NCI-H82 treated with DMSO at 0.1 percent for 48 hours (cell line): ENCODE data around the gene PRKN.
"Not testable (repeated sequence)": the region's sequence is repeated elsewhere in the genome, so short reads cannot be mapped to it uniquely, and the experiment has no call there.

Source experiments
- DNase-seq: peaks from one replicate; lab custom pipeline; 2025; ENCODE audit not compliant: unreplicated experiment; lab: John Stamatoyannopoulos, UW

PRKN gene

DNA sequence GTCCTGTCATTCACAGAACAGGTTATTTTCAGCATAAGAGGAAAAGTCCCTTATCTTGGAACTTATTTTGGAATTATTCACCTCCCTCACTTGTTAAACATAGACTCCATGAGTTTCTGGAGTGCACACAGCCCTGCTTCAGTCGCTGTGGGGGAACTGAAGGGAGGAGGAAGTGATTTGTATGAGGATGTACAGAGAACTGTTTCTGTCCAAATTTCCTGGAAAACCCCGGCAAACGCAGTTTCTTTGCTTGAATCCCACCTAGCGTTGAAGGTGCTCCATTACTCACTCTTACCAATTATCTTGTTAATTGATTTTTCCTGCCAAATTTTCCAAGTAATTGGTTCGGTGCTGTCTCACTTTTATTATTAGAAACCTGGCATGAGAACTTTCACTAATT lies 1375.7 kb downstream of the PRKN start:
- DNase-seq = no peak

DNA sequence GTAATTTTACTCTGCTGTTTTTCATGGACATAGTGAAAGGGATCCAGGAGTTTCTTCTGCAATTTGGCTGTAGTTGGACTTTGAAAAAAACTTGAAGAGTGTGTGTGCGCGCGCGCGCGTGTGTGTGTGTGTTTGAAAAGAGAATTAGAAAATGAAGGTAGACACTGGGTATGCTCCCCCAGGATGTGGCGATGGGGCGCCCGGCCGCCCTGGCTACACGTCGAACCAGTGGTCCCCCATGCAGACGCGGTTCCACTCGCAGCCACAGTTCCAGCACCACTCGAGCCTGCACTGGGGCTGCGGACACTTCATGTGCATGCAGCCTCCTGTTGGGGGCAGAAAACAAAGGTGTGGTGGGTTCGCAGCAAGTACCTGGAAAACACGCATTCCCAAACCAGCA lies 1377.7 kb downstream of the PRKN start:
- no peak for DNase-seq

DNA sequence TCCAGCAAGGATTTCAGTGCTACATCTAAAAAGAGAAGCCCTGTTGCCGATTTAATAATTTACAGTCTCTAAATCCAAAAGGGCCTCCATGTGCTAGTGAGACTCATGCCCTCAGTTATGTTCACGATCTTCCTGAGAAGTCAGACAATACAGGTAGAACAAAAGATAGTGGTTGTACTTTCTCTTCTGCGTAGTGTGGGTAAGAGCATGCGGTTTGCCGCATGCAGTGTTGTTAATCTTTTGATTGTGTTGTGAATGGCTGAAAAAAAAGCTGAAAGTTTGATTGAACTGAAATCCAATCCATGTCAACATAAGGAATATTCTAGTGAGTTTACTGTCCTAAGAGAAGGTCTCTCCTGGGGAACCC lies 1379.0 kb downstream of the PRKN start:
- no peak for DNase-seq

DNA sequence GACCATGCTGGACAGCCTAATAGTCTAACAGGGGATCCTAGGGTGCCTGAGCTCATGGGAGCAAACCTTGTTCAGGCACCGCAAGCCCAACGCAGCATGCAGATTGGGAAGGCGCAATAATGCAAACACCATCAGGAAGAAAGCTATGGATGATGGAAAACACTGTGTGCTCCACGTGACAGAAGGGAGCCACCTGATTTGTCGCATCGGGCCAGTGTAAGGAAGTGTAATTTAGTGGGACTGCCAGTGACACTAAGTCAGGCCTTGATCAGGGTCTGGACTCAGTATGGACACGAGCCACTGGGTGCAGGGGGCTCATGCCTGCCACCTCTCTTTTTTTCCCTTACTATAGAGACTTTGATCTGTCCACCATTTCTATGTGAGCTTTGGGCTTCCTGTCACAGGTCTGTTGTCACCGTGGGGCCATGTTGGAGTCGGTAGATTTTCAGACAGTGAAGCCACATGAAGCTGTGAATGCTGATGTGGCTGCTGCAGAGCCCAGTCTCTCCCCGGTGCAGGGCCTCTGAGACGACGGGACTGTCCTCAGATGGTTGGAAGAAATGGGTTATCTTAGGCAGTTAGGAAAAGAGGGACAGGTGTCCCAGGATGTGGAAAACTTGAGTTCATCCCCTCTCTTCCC lies 1379.5 kb downstream of the PRKN start:
- no peak for DNase-seq

DNA sequence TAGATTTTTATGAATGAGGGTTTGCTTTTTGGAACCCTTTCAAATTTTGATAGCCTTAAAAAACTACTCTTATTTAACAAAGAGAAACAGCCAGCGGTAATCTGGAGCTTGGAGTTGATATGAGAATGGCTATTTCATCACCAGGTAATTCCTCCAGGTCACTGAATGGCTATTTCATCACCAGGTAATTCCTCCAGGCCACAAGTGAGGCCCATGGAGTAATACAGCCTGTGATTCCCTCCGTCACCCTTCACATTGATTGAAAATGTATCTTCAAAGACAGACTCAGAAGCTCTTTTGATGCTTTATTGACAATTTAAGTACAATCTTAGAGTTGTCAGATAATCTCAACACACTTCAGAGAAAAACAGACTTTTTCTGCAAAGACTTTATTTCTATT lies 1380.4 kb downstream of the PRKN start:
- no peak for DNase-seq

DNA sequence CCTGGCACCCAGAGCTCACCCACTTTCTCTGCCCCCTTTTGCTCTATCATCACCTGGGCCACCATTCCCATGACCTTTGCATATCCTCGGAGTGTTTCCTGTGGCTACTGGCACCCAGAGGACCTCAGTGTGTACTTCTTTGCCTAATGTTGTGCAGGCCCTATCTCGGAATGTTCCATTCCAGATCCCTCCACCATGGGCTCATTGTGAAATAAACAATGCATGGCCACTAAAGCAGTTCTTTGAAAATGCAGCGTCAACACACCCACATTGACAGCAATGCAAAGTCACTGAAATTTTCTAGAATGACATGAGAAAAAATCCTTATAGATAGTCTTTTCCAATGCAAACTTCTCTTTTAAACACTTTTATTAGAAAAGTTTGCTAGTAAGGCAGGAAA lies 1380.8 kb downstream of the PRKN start:
- DNase-seq = no peak

DNA sequence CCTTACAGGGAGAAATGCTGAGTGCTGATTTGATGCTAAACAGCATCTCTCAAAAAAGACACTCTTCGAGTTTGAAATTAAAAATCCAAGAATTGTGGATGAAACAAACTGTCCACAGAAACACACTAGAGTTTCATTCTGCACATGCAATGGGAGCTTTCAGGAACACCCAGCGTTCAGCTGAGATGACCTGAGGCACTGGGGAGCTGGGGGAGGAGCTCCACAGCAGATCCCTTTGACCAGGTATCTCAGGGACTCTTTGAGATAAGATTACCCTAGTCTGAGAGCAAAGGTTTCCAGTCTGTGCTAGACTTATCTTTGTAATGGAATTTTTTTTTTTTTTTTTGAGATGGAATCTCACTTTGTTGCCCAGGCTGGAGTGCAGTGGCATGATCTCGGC lies 1382.9 kb downstream of the PRKN start:
- no peak for DNase-seq

DNA sequence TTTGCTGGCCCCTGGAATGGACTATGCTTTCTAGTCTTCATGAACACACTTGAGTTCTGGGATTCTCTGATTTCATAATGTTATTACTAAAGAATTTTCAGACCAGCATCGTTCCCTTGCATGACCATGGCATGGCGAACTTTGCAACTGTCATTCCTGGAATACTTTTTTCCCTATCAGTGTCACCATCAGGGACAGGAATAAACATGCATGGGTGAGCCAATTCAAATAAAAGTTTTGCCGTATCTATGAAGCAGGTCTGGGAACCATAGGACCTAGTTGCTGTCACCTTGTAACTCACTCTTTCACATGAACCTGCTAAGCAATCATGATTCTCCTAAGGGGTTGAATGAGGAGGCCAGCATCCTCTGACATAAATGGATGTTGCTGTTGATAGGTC lies 1385.5 kb downstream of the PRKN start:
- DNase-seq = no peak

DNA sequence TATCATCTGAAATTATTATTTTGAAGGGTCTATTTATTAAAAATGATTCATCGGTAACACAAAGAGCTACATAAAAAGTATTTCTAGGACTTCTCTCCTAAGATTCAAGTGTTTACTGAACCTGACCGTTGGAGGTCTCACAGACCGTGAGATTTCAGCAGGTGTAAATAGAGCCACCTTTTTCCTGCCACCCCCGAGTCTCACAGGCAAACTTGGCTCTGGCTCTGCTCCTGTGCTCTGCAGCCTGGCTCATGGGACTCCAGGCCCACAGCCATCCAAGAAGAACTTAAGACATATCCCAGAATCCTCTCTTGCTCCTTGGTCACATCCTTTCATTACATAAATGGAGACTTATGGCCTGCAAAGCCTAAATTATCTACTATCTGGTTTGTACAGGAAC lies 1385.9 kb downstream of the PRKN start:
- DNase-seq = no peak

DNA sequence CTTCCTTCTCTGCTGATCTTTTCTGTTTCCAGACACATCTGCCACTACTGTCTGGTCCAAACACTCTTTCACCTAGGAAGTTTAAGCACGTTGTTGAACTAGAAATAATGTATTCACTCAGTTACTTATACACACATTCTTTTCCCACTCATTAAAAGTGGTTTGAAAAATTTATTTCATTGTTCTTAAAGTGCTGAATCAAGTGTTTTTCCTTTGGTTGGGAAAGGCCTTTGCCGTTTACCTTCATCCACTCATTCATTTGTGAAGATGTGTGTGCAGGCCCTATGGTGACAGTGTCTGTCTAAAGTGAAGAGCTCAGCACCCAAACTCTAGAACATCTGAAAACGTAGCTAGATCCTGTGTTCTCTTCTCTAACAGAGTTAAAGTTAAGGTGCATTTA lies 1389.6 kb downstream of the PRKN start:
- no peak for DNase-seq

DNA sequence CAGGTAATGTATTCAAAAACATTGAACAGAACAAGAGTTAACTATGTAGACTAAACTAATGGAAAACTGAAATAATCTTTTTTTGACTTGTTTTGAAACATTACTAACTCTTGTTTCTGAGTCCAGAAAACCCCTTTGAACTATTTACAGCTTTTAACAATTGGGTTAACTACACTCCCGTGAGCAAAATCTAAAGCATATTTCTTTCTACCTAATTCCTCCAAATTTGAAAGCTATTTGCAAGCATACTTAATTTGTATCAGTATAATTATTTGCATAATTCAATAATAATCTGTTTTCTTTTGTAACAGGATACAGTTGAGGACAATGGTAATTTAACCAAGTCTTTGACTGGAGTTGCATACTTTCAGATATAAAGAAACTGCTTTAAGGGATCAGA lies 1391.1 kb downstream of the PRKN start:
- DNase-seq = no peak

DNA sequence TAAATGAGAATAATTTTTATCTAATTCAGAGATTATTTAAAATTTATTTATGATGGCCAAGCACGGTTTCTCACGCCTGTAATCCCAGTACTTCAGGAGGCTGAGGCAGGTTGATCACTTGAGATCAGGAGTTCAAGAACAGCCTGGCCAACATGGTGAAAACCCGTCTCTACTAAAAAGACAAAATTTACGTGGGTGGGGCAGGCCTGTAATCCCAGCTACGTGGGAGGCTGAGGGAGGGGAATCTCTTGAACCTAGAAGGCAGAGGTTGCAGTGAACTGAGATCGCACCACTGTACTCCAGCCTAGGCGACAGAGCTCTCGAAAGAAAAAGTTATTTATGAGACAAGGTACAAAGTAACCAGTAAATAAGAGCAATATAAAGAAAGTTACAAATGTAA lies 1394.2 kb downstream of the PRKN start:
- no peak for DNase-seq

DNA sequence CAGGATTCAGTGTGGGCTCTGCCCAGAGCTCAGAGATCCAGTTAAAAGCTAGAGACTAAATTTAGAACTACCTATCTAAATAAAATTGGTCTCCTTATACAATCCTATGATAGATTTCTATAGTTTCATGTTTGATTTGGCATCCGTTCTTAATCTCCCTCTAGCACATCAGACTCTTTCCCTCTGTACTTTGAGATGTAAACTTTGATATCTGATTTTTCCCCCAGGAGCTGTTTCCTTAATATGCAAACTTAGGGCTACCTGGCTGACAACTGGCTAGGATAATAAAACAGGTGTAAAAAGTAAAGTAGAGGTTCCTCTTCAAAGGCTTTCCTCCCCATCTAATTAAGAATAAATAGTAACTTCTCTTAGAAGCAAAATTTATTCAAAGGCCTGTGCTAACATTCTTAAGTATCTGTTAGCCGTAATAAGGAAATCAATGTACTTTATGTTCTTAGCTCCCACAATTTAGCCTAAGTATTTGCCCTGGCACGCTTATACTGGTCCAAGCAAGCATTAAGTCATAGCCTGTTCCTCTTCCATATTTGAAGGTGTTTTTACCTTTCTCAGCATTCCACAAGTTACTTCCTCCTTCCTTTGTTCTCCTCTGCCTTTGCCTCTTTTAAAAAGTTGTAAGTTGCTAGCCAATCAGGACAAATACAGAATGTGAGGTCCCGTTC lies 1396.0 kb downstream of the PRKN start:
- DNase-seq = not testable (repeated sequence)

DNA sequence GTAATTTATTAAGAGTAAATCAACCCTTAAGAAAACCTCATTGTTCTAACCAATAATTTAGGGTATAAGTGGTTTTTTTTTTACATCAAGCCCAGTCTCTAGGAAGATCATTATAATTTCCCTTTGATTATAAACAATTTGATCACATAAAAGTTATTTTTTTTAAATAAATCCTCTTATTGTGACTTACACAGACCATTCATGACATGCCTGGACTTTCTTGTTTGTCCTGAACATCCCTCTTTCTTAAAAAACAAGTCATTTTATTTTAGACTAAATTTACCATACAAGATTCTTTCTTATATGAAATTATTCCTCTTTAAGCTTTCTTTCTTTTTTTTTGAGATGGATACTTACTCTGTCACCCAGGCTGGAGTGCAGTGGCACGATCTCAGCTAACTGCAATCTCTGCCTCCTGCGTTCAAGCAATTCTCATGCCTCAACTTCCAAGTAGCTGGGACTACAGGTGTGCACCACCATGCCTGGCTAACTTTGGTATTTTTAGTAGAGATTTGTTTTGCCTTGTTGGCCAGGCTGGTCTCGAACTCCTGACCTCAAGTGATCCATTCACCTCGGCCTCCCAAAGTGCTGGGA lies 1400.1 kb downstream of the PRKN start:
- no peak for DNase-seq

DNA sequence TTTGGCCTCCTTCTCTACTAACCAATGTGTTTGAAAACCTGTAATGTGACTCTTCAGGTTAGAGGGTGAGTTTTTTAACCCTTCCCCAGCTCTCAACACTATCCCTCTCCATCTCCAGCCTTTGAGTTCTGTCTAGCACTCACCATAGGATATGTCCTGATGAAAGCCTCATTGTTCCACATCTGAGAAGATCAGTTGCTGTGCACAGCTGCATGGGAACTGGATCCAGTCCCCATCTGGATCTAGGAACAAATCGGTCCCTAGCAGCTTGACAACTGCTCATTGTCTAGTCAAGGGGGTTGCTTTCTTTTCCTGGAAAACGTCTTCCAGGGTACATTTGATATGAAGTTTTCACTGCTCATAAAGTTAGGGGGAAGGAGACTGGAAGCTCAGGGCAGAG lies 1408.3 kb downstream of the PRKN start:
- DNase-seq = no peak

DNA sequence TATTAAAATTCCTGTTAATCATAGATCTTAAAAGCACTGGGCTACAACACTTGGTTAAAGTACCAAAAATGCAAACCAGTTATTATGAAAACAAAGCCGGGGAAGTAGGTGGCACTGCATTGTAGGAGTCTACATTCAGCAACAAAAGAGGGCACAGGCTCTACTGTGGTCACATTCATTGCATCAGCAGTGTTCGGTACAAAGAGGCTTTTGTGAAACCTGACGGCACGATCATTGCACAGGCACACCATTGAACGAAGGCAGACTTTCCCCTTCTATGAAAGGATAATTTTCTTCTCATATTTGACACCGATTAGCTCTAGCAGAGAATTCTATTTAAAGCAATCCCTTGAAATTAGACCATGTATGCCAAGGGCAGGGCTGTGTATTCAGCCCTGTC lies 1409.1 kb downstream of the PRKN start:
- no peak for DNase-seq

DNA sequence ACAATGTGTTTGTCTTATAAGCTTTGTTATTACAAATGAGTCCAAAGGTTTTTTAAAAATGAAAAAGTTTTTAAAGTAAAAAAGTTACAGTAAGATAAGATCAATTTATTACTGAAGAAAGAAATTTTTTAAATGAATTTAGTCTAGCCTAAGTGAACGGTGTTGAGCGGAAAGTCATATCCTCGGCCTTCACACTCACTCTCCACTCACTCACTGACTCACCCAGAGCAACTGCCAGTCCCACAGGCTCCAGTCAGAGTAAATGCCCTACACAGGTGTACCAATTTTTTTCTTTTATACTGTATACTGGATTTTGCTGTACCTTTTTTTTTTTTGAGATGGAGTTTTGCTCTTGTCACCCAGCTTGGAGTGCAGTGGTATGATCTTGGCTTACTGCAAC lies 1411.0 kb downstream of the PRKN start:
- no peak for DNase-seq

DNA sequence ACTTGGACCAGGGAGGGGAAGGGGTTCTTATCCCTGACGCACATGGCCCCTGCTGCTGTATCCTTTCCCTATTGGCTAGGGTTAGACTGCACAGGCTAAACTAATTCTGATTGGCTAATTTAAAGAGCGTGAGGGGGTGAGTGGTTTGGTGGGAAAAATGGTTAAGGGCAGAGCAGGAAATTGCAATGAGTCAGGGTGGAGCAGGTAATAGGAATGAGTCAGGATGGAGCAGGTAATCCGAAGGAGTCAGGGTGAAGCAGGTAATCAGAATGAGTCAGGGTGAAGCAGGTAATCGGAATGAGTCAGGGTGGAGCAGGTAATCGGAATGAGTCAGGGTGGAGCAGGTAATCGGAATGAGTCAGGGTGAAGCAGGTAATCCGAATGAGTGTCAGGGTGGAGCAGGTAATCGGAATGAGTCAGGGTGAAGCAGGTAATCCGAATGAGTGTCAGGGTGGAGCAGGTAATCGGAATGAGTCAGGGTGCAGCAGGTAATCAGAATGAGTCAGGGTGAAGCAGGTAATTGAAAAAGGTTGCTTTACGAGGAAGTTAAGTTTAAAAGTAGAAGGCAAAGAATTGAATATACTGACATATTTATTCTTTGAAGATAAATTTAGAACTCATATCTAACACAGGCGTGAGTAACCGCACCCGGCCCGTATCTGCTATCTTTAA lies 1412.2 kb downstream of the PRKN start:
- not testable (repeated sequence) for DNase-seq

DNA sequence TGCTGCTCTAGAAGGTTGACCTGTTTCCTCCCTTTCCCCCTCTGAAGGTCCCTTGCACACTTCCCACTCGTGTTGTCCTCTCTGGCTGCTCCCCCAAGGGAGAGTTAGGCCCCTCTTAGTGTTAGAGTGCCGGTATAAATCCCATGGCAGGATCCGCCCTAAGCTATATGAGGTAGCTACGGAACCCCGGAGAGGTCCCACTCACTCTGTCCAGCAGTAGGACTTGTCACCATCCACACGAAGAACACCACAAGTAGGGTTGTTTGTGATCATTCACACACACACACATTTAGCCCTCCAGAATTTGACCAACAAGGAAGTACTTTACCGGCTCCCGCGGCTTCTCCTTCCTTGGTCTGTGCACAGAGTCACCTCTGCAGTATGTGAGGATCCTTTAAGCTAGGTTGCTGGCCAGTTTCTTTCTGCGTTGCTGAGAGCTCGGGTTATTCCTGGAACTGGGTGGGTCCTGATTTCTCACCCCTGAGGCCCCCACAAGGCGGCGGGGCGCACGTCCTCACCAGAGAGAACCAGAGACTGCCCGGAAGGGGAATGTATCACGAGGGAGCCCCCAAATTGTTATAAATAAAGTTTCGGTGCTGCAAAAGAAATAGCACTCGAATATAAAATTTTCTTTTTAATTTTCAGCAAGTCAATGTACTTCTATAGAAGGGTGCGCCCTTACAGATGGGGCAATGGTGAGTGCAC lies 1412.9 kb downstream of the PRKN start:
- DNase-seq = not testable (repeated sequence)

DNA sequence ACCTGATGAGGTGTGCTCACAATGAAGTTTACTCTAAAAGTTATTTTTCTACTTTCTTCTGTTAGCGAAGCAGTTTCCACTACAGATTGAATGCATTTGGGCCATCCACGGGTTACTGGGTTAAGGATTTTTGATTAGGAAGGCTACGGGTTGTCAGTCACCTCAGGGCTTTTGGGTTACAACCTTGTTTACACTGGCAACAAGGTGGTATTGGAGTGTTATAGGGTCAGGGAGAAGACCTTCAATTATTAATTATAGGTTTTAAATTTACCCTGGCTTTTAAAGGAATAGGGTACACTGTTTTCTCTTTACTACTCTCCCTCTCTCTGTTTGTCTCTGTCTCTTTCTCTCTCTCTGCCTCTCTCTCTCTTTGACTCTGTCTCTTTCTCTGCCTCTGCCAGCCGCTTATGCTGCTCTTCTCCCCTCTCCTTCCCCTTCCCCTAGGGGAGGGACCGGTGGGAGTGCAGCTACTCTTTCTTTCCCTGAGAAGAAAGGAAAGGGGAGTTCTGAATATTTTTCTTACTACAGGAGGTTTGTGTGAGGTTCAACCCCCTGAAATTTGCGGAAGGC lies 1413.5 kb downstream of the PRKN start:
- no peak for DNase-seq

DNA sequence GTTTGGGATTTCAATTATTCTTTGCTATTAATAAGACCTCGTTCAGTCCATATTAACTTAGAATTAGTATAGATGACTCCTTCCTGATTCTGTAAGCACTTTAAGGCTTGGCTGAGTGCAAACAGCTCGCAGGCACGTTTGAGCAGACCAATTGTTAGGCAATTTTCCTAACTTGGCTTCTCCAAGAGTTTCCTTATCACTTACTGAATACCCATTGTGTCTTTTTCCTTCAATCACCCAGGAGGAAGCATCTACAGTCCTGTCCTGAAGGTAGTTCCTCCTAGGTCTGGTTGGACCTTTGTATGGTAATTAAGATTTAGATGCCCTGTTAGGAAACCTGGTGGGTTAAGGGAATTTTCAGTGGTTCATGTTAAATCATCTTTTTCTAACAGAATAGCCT lies 1414.1 kb downstream of the PRKN start:
- not testable (repeated sequence) for DNase-seq
